H1 (cell line): ENCODE data around the gene STIMATE. TPM values are rescaled to one million over a fixed set of nuclear protein-coding genes. Genes with fewer than 3 reads are reported as not detected.

Experiments
- CTCF ChIA-PET: fragments of 300-600 bp; sonication (Branson Sonifier 250); formaldehyde crosslinking; loops from one replicate; lab custom pipeline; 2021; ENCODE audit not compliant: partially characterized antibody; lab: Charles Lee
- POLR2A ChIA-PET: fragments of 300-600 bp; sonication (Branson Sonifier 250); formaldehyde crosslinking; loops from one replicate; lab custom pipeline; 2021; ENCODE audit warnings: inconsistent platforms; ENCODE audit not compliant: partially characterized antibody; lab: Charles Lee
- DNase-seq, 2 experiments: peaks; one replicate each; pipeline versions ENCODE4 v3.0.0 to v3.0.0-alpha.2; 2010 to 2022; ENCODE audit warnings: low spot score in 2 of 2, low read depth in 1 of 2, mixed read lengths in 1 of 2
- FAIRE-seq: peaks from 2 replicates; lab custom pipeline; 2011; peaks lifted over from hg19 to GRCh38; lab: Jason Lieb, UNC
- H2AFZ ChIP-seq: 2 replicates; pipeline ENCODE4 v1.8.1; 2012; ENCODE audit warnings: low read length, inconsistent platforms
- H2AK5ac ChIP-seq: 2 replicates; pipeline ENCODE4 v1.6.1; 2013; ENCODE audit warnings: low read depth, low read length
- H2BK120ac ChIP-seq: replicated peaks from 2 replicates; pipeline ENCODE3; 2013; ENCODE audit warnings: low read depth, low read length, inconsistent platforms
- H2BK12ac ChIP-seq: 2 replicates; pipeline ENCODE4 v1.6.1; 2013; ENCODE audit warnings: low read depth, low read length
- H2BK15ac ChIP-seq: 2 replicates; pipeline ENCODE4 v1.6.1; 2013; ENCODE audit warnings: low read length
- H2BK20ac ChIP-seq: 2 replicates; pipeline ENCODE4 v1.6.1; 2013; ENCODE audit warnings: low read length
- H2BK5ac ChIP-seq: 2 replicates; pipeline ENCODE4 v1.6.1; 2013; ENCODE audit warnings: low read depth, low read length
- H3K14ac ChIP-seq: 2 replicates; pipeline ENCODE4 v1.6.1; 2013; ENCODE audit warnings: inconsistent platforms; ENCODE audit not compliant: insufficient read length
- H3K18ac ChIP-seq: 2 replicates; pipeline ENCODE4 v1.6.1; 2013; ENCODE audit warnings: low read length; ENCODE audit errors: extremely low read depth
- H3K23ac ChIP-seq: 2 replicates; pipeline ENCODE4 v1.6.1; 2013; ENCODE audit warnings: inconsistent platforms; ENCODE audit not compliant: insufficient read length
- H3K23me2 ChIP-seq: 2 replicates; pipeline ENCODE4 v1.6.1; 2013; ENCODE audit warnings: low read depth, low read length
- H3K27ac ChIP-seq: 2 replicates; pipeline ENCODE4 v1.6.1; 2011; ENCODE audit warnings: low read depth, low read length, inconsistent platforms
- H3K27me3 ChIP-seq, 4 experiments: replicated peaks in 1 of 4; 1 replicate in 1 of 4; 2 replicates in 3 of 4; pipeline versions ENCODE4 v1.6.1 to v1.8.1; 2011 to 2013; ENCODE audit warnings: low read length in 3 of 4, mild to moderate bottlenecking in 3 of 4, inconsistent platforms in 2 of 4, mixed read lengths in 2 of 4, moderate library complexity in 1 of 4; ENCODE audit not compliant: control insufficient read depth in 3 of 4, insufficient read depth in 3 of 4; ENCODE audit errors: extremely low read depth in 1 of 4
- H3K36me3 ChIP-seq, 4 experiments: 2 replicates each; pipeline versions ENCODE4 v1.6.1 to v1.8.1; 2011 to 2013; ENCODE audit warnings: mild to moderate bottlenecking in 4 of 4, low read length in 3 of 4, moderate library complexity in 2 of 4, control low read depth in 1 of 4, inconsistent platforms in 1 of 4; ENCODE audit not compliant: insufficient read depth in 4 of 4, control insufficient read depth in 2 of 4
- H3K4ac ChIP-seq: replicated peaks from 2 replicates; pipeline ENCODE3; 2013; ENCODE audit warnings: low read length, low read depth, mixed read lengths, inconsistent platforms; ENCODE audit not compliant: insufficient read length
- H3K4me1 ChIP-seq, 4 experiments: replicated peaks in 1 of 4; 1 replicate in 1 of 4; 2 replicates in 3 of 4; pipeline versions ENCODE4 v1.6.1 to v1.8.1; 2011 to 2013; ENCODE audit warnings: low read length in 3 of 4, inconsistent platforms in 2 of 4, mixed read lengths in 1 of 4; ENCODE audit not compliant: insufficient read depth in 4 of 4, control insufficient read depth in 3 of 4
- H3K4me2 ChIP-seq, 2 experiments: 2 replicates each; pipeline versions ENCODE4 v1.6.1 to v1.8.1; 2011 to 2013; ENCODE audit warnings: low read depth in 2 of 2, low read length in 2 of 2, control low read depth in 1 of 2, inconsistent platforms in 1 of 2, mild to moderate bottlenecking in 1 of 2; ENCODE audit not compliant: insufficient read depth in 1 of 2
- H3K4me3 ChIP-seq, 4 experiments: fragments of 200-600, 300-600 bp in 1 of 4; sonication (generic), shearing (Covaris generic), sonication (Bioruptor Twin) in 1 of 4; 2 replicates each; pipeline versions ENCODE4 v1.5.1 to v1.8.1; 2011 to 2016; ENCODE audit warnings: low read length in 4 of 4, low read depth in 3 of 4, control low read depth in 2 of 4, inconsistent platforms in 2 of 4, mild to moderate bottlenecking in 2 of 4, mixed read lengths in 1 of 4, moderate library complexity in 1 of 4; ENCODE audit not compliant: insufficient read depth in 2 of 4; ENCODE audit errors: extremely low read depth in 1 of 4
- H3K56ac ChIP-seq: replicated peaks from 2 replicates; pipeline ENCODE3; 2013; ENCODE audit warnings: low read depth, mild to moderate bottlenecking, mixed read lengths, low read length, inconsistent platforms; ENCODE audit not compliant: insufficient read length
- H3K79me1 ChIP-seq: 2 replicates; pipeline ENCODE4 v1.6.1; 2013; ENCODE audit warnings: low read depth, low read length, control low read depth
- H3K79me2 ChIP-seq, 2 experiments: 2 replicates each; pipeline versions ENCODE4 v1.6.1 to v1.8.1; 2012 to 2013; ENCODE audit warnings: low read length in 2 of 2, mild to moderate bottlenecking in 2 of 2, inconsistent platforms in 1 of 2; ENCODE audit not compliant: insufficient read depth in 2 of 2, control insufficient read depth in 1 of 2
- H3K9ac ChIP-seq, 4 experiments: replicated peaks in 1 of 4; 1 replicate in 1 of 4; 2 replicates in 3 of 4; pipeline versions ENCODE4 v1.6.1 to v1.8.1; 2011 to 2013; ENCODE audit warnings: low read depth in 3 of 4, low read length in 3 of 4, control low read depth in 2 of 4, mild to moderate bottlenecking in 2 of 4, moderate library complexity in 2 of 4, inconsistent platforms in 1 of 4; ENCODE audit errors: extremely low read depth in 1 of 4
- H3K9me3 ChIP-seq, 2 experiments: 2 replicates each; pipeline versions ENCODE4 v1.6.1 to v1.8.1; 2012 to 2013; ENCODE audit warnings: mild to moderate bottlenecking in 2 of 2, moderate library complexity in 2 of 2, control low read depth in 1 of 2, inconsistent platforms in 1 of 2, low read depth in 1 of 2, low read length in 1 of 2, mixed read lengths in 1 of 2; ENCODE audit not compliant: insufficient read depth in 2 of 2
- H4K20me1 ChIP-seq, 2 experiments: replicated peaks in 1 of 2; 2 replicates each; pipeline versions ENCODE3 to v1.8.1; 2011 to 2013; ENCODE audit warnings: inconsistent platforms in 2 of 2, low read length in 2 of 2, mild to moderate bottlenecking in 1 of 2; ENCODE audit not compliant: insufficient read depth in 2 of 2, control insufficient read depth in 1 of 2
- H4K5ac ChIP-seq: 2 replicates; pipeline ENCODE4 v1.6.1; 2013; ENCODE audit warnings: low read length, low read depth, mixed read lengths, inconsistent platforms; ENCODE audit not compliant: insufficient read length
- H4K8ac ChIP-seq: 2 replicates; pipeline ENCODE4 v1.8.0; 2013; ENCODE audit warnings: mild to moderate bottlenecking, moderate library complexity, low read length, inconsistent platforms; ENCODE audit not compliant: insufficient read depth; ENCODE audit errors: extremely low read depth
- H4K91ac ChIP-seq: replicated peaks from 2 replicates; pipeline ENCODE3; 2013; ENCODE audit warnings: low read length, mixed read lengths, inconsistent platforms; ENCODE audit not compliant: insufficient read length
- ATF3 ChIP-seq: IDR thresholded peaks from 2 replicates; pipeline ENCODE4 v1.6.1; 2011; ENCODE audit warnings: low read depth, mild to moderate bottlenecking, low read length; ENCODE audit not compliant: insufficient read depth
- BRCA1 ChIP-seq: IDR thresholded peaks from 2 replicates; pipeline ENCODE4 v1.6.1; 2012; ENCODE audit warnings: low read depth, low read length, improper control_type of control experiment
- FOSL1 ChIP-seq: IDR thresholded peaks from 2 replicates; pipeline ENCODE4 v1.6.1; 2011; ENCODE audit warnings: mild to moderate bottlenecking, low read depth, low read length, moderate library complexity; ENCODE audit not compliant: insufficient read depth
- POLR2A ChIP-seq, 2 experiments: IDR thresholded peaks; 1 replicate in 1 of 2; 2 replicates in 1 of 2; pipeline ENCODE4 v1.6.1; 2011; ENCODE audit warnings: low read depth in 2 of 2, low read length in 2 of 2, mild to moderate bottlenecking in 2 of 2; ENCODE audit errors: control extremely low read depth in 1 of 2
- SAP30 ChIP-seq: fragments of 300-600 bp; sonication (generic); IDR thresholded peaks from 2 replicates; pipeline ENCODE4 v1.7.1; 2012; ENCODE audit warnings: low read length, moderate library complexity, mild to moderate bottlenecking, inconsistent platforms; ENCODE audit not compliant: insufficient read depth, insufficient replicate concordance
- SP1 ChIP-seq: IDR thresholded peaks from 2 replicates; pipeline ENCODE4 v1.6.1; 2011; ENCODE audit warnings: low read depth, low read length
- SRF ChIP-seq: IDR thresholded peaks from 2 replicates; pipeline ENCODE4 v1.6.1; 2011; ENCODE audit warnings: mild to moderate bottlenecking, low read depth, low read length, moderate library complexity
- WGBS, 2 experiments: shearing (Covaris generic) in 1 of 2; methylation state at CpG; one replicate each; pipeline versions ENCODE4 v1.1.6 to v1.1.7; 2013 to 2015; ENCODE audit warnings: low lambda C conversion rate in 2 of 2, mixed read lengths in 2 of 2, inconsistent platforms in 1 of 2, low coverage in 1 of 2, missing lambda C conversion rate in 1 of 2; ENCODE audit not compliant: insufficient replicate concordance in 2 of 2, insufficient coverage in 1 of 2, insufficient read length in 1 of 2; ENCODE audit errors: extremely low coverage in 1 of 2, missing lambda C conversion rate in 1 of 2; 5-methylcytosine and 5-hydroxymethylcytosine counted together
- polyA plus RNA-seq, 7 experiments: library from polyadenylated mRNA; depleted of rRNA in 3 of 7; stranded (reverse) in 5 of 7; unstranded in 2 of 7; fragments of >200 nt in 5 of 7; fragments of 200-250 nt in 2 of 7; gene quantifications; 1 replicate in 5 of 7; 2 replicates in 1 of 7; 4 replicates in 1 of 7; pipeline versions ENCODE4 v1.2.1 to v1.2.3, GENCODE V29; 2011 to 2013; ENCODE audit warnings: missing spikeins in 2 of 7, mixed read lengths in 2 of 7
- total RNA-seq: library from RNA; stranded (reverse); fragmentation: NEBNext Ultra II Directional; extraction: Animal tissue kit (Norgen Biotek cat#: 25700); gene quantifications from 2 replicates; pipeline ENCODE4 v1.2.1, GENCODE V29; 2021

Gene STIMATE
- total and polyA plus RNA-seq, 2 of the 8 experiments (the other 6 are each of a cell fraction or from before 2014, with no cell fraction given) = 17.5 to 22.1 TPM

DNA sequence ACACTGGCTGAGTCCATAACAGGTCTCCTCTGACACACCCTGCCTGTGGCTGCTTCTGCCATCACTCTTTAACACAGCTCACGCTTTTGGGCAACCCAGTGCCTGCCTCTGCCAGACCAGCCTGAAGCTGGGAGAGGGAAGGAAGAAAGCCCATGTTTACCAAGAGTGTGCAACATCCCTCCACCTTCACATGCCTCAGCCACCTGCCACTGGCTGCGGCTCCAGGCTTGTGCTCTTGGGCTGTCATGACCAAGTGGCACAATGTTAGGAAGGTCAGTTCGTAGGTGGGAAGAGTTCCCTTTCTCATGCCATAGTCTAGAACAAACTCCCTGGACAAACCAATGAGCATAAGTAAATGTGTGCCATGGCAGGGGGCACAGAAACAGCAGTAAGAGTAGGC lies 20.3 kb downstream of the STIMATE start:
- Histone ChIP-seq H3K4me1 (peaks cover 0 to 9% (median 3%) of the 10 kb centered on the region in 4 experiments; a peak in 5 of 7 replicates), H3K27me3 (no peaks in the 10 kb centered on the region), H3K14ac (no peak overlapping the region), H4K5ac (no peak overlapping the region), H3K56ac (no peak overlapping the region), H3K4me2 (no peak overlapping the region), H3K18ac (no peak overlapping the region), H3K23me2 (no peaks in the 10 kb centered on the region), H2AK5ac (no peak overlapping the region), H2BK15ac (no peak overlapping the region), H2AFZ (no peak overlapping the region), H2BK120ac (no peak overlapping the region), H2BK20ac (no peak overlapping the region), H3K4ac (no peak overlapping the region), H3K9ac (no peak overlapping the region), H4K91ac (no peak overlapping the region), H2BK5ac (no peak overlapping the region), H3K36me3 (no peaks in the 10 kb centered on the region), H3K79me1 (peaks cover 6% of the 10 kb centered on the region), H3K4me3 (no peak overlapping the region), H2BK12ac (no peak overlapping the region), H4K8ac (no peak overlapping the region), H3K23ac (no peak overlapping the region), H3K9me3 (no peaks in the 10 kb centered on the region), H3K27ac (no peak overlapping the region), H3K79me2 (peaks cover 0 to 17% of the 10 kb centered on the region in 2 experiments; a peak in 2 of 4 replicates), H4K20me1 (peaks cover 0 to 9% of the 10 kb centered on the region in 2 experiments)
- WGBS, 2 experiments = 96% methylated on average over 3 of the region's 3 CpGs; no CpG with 5 or more reads in 1 of the 2 experiments
- no peak for DNase-seq
- ChIA-PET CTCF (interaction anchor here (0.9 kb wide), 2 partner anchors 26 to 38 kb away, joined by 3 to 4 read pairs; no protein-coding TSS in a partner anchor), POLR2A (no interaction called here)
- TF ChIP-seq BRCA1 (no peak), SAP30 (no peak), SRF (no peak), POLR2A (IDR thresholded peaks at IDR 0.05; ENCODE audit: control extremely low read depth in 1 of 2, low read depth in 2 of 2, low read length in 2 of 2) (no peak), ATF3 (no peak), SP1 (no peak), FOSL1 (no peak)
- no peak for FAIRE-seq
